ENCODE results near the gene ACBD4. TPM values are rescaled to one million over a fixed set of nuclear protein-coding genes. Genes with fewer than 3 reads are reported as not detected.

The ACBD4 gene
- polyA plus RNA-seq, 1 donor from 2014 or later: 3.1 TPM

GRCh38 chr17:45136846-45137560, 1.5 kb downstream of the ACBD4 start:
- H3K9me3 ChIP-seq (ENCODE audit: low read length): no peaks in the 10 kb centered on the region
- no peaks in the 10 kb centered on the region for H4K20me1 ChIP-seq (ENCODE audit: insufficient read depth)
- H3K36me3 ChIP-seq (ENCODE audit: insufficient read depth, low read length): no peaks in the 10 kb centered on the region
- no peak overlapping the region for H3K4me3 ChIP-seq (ENCODE audit: low read length)
- no peak overlapping the region for H3K4me2 ChIP-seq (ENCODE audit: low read length)
- no peaks in the 10 kb centered on the region for H3K27me3 ChIP-seq (ENCODE audit: insufficient read depth, low read depth, low read length)
- H3K9ac ChIP-seq (ENCODE audit: low read length): no peak overlapping the region
- H3K9me2 ChIP-seq (ENCODE audit: insufficient read depth, low read length): no peaks in the 10 kb centered on the region
- no peaks in the 10 kb centered on the region for H3K79me2 ChIP-seq (replicated peaks; ENCODE audit: insufficient read depth, low read length)
- H2AFZ ChIP-seq (ENCODE audit: low read depth, low read length): no peak overlapping the region
- H3F3A ChIP-seq (ENCODE audit: insufficient read depth, low read length, poor library complexity, severe bottlenecking): no peaks in the 10 kb centered on the region
- H3K27ac ChIP-seq (ENCODE audit: low read length): no peak overlapping the region
- TF ChIP-seq MXI1 (conservative IDR thresholded peaks at IDR 0.05; ENCODE audit: poor library complexity, severe bottlenecking) (no peak), EZH2 (IDR thresholded peaks at IDR 0.05; ENCODE audit: borderline replicate concordance, insufficient read depth, low read length, poor library complexity, severe bottlenecking) (no peak), SMC3 (conservative IDR thresholded peaks at IDR 0.05; ENCODE audit: poor library complexity) (no peak), TAF1 (IDR thresholded peaks at IDR 0.05; ENCODE audit: low read depth) (no peak), CTCF (IDR thresholded peaks at IDR 0.05; ENCODE audit: poor library complexity, severe bottlenecking) (no peak), EP300 (conservative IDR thresholded peaks at IDR 0.05; ENCODE audit: poor library complexity, severe bottlenecking) (no peak), RAD21 (conservative IDR thresholded peaks at IDR 0.05) (no peak), POLR2AphosphoS5 (IDR thresholded peaks at IDR 0.05) (no peak), REST (IDR thresholded peaks at IDR 0.05; ENCODE audit: borderline replicate concordance) (no peak)

GRCh38 chr17:45137561-45138305, 2.2 kb downstream of the ACBD4 start:
- H3K27me3 ChIP-seq (ENCODE audit: insufficient read depth, low read depth, low read length): no peaks in the 10 kb centered on the region
- H3K9ac ChIP-seq (ENCODE audit: low read length): no peak overlapping the region
- H3K9me2 ChIP-seq (ENCODE audit: insufficient read depth, low read length): no peaks in the 10 kb centered on the region
- no peak overlapping the region for H3K27ac ChIP-seq (ENCODE audit: low read length)
- H3K4me3 ChIP-seq (ENCODE audit: low read length): no peak overlapping the region
- H3K36me3 ChIP-seq (ENCODE audit: insufficient read depth, low read length): no peaks in the 10 kb centered on the region
- H4K20me1 ChIP-seq (ENCODE audit: insufficient read depth): no peaks in the 10 kb centered on the region
- no peaks in the 10 kb centered on the region for H3F3A ChIP-seq (ENCODE audit: insufficient read depth, low read length, poor library complexity, severe bottlenecking)
- TF ChIP-seq EZH2 (IDR thresholded peaks at IDR 0.05; ENCODE audit: borderline replicate concordance, insufficient read depth, low read length, poor library complexity, severe bottlenecking) (no peak), REST (IDR thresholded peaks at IDR 0.05; ENCODE audit: borderline replicate concordance) (no peak), SMC3 (conservative IDR thresholded peaks at IDR 0.05; ENCODE audit: poor library complexity) (no peak)
- no peaks in the 10 kb centered on the region for H3K79me2 ChIP-seq (replicated peaks; ENCODE audit: insufficient read depth, low read length)
- H3K4me2 ChIP-seq (ENCODE audit: low read length): no peak overlapping the region
- no peaks in the 10 kb centered on the region for H3K9me3 ChIP-seq (ENCODE audit: low read length)
- no peak overlapping the region for H2AFZ ChIP-seq (ENCODE audit: low read depth, low read length)

Measured in neural cell (in vitro differentiated cells).